HG02943 (cell line): ENCODE data around the gene KDM2A.
"Not testable (repeated sequence)": the region's sequence is repeated elsewhere in the genome, so short reads cannot be mapped to it uniquely, and the experiment has no call there.

Experiments
- ATAC-seq: cut with Tn5 transposase; IDR thresholded peaks from one replicate; pipeline ENCODE4 v1.9.1; 2021; ENCODE audit warnings: mild to moderate bottlenecking, low read depth, moderate library complexity; ENCODE audit not compliant: unreplicated experiment

Gene KDM2A

GRCh38 chr11:67165623-67166022, 46.6 kb downstream of the KDM2A start:
- ATAC-seq, result no peak

GRCh38 chr11:67167091-67167490, 48.0 kb downstream of the KDM2A start:
- no peak for ATAC-seq

GRCh38 chr11:67167719-67168118, 48.7 kb downstream of the KDM2A start:
- no peak for ATAC-seq

- ATAC-seq, result not testable (repeated sequence)
Measured at GRCh38 chr11:67168911-67169310, 49.8 kb downstream of the KDM2A start.

- ATAC-seq, result no peak
Measured at GRCh38 chr11:67174311-67174710, 55.2 kb downstream of the KDM2A start.

GRCh38 chr11:67177399-67178281, 58.6 kb downstream of the KDM2A start:
- no peak for ATAC-seq

GRCh38 chr11:67178421-67178820, 59.4 kb downstream of the KDM2A start:
- no peak for ATAC-seq

GRCh38 chr11:67178878-67179277, 59.8 kb downstream of the KDM2A start:
- ATAC-seq, result no peak

GRCh38 chr11:67179892-67180490, 60.9 kb downstream of the KDM2A start:
- ATAC-seq, result no peak

- ATAC-seq, result no peak
Measured at GRCh38 chr11:67194096-67194495, 75.0 kb downstream of the KDM2A start.

GRCh38 chr11:67195971-67196456, 77.0 kb downstream of the KDM2A start:
- ATAC-seq, result no peak

GRCh38 chr11:67197606-67198005, 78.5 kb downstream of the KDM2A start:
- no peak for ATAC-seq

GRCh38 chr11:67198781-67199180, 79.7 kb downstream of the KDM2A start:
- not testable (repeated sequence) for ATAC-seq

- no peak for ATAC-seq
Measured at GRCh38 chr11:67199751-67200150, 80.7 kb downstream of the KDM2A start.

GRCh38 chr11:67202028-67202427, 83.0 kb downstream of the KDM2A start:
- ATAC-seq, result no peak

- ATAC-seq, result no peak
Measured at GRCh38 chr11:67204822-67205221, 85.8 kb downstream of the KDM2A start.

- ATAC-seq, result not testable (repeated sequence)
Measured at GRCh38 chr11:67209222-67209621, 90.2 kb downstream of the KDM2A start.

GRCh38 chr11:67211656-67212436, 92.8 kb downstream of the KDM2A start:
- no peak for ATAC-seq

- no peak for ATAC-seq
Measured at GRCh38 chr11:67213178-67213621, 94.1 kb downstream of the KDM2A start.

- ATAC-seq, result no peak
Measured at GRCh38 chr11:67227726-67228125, 108.7 kb downstream of the KDM2A start.

GRCh38 chr11:67230406-67230805, 111.3 kb downstream of the KDM2A start:
- ATAC-seq, result no peak
